OCI-LY7 (cell line): ENCODE results near the gene ADGRG6.

Experiments used
- CTCF ChIP-seq: fragments of 200-600 bp; sonication (generic); conservative IDR thresholded peaks from 2 replicates; pipeline ENCODE4 v1.5.1; 2014; ENCODE audit warnings: mild to moderate bottlenecking, antibody characterized with exemption, low read length, moderate library complexity, mixed read lengths
- EZH2phosphoT487 ChIP-seq: fragments of 200-600 bp; sonication (generic); IDR thresholded peaks from 2 replicates; pipeline ENCODE4 v1.6.1; 2018; ENCODE audit warnings: low read depth, borderline replicate concordance, mild to moderate bottlenecking, mixed run types, antibody characterized with exemption, low read length, moderate library complexity, mixed read lengths

- TF ChIP-seq CTCF (no peak), EZH2phosphoT487 (no peak)
Measured at GRCh38 chr6:142322066-142322465, 20.3 kb downstream of the ADGRG6 start.
